ENCODE data around the gene SCN11A. TPM values are rescaled to one million over a fixed set of nuclear protein-coding genes. Genes with fewer than 3 reads are reported as not detected.

SCN11A gene
- total RNA-seq, 2 experiments from 2014 or later = 0.07 to 0.09 TPM

Other genes starting within 250 kb of the SCN11A start
- not detected for gene SCN10A, start 235.7 kb downstream of the SCN11A start, total RNA-seq
- gene WDR48, start 72 bp upstream of the SCN11A start, total RNA-seq = 10 to 100 TPM; 33.3 to 36.5 TPM
- gene GORASP1, start 55.7 kb upstream of the SCN11A start, total RNA-seq = 10 to 100 TPM; 23.0 to 23.8 TPM
- 1 to 10 TPM; 1.8 to 2.3 TPM for gene TTC21A, start 55.7 kb upstream of the SCN11A start, total RNA-seq
- 10 to 100 TPM; 68.3 to 78.5 TPM for gene CSRNP1, start 101.6 kb upstream of the SCN11A start, total RNA-seq
- 1 to 10 TPM; 1.4 to 2.2 TPM for gene XIRP1, start 140.7 kb upstream of the SCN11A start, total RNA-seq
- gene CX3CR1, start 228.1 kb upstream of the SCN11A start, total RNA-seq = under 1 TPM; 0.14 to 0.16 TPM